Iris pigment epithelial cell (primary cell): ENCODE data around the gene ZBTB18.
"Not testable (repeated sequence)": the region's sequence is repeated elsewhere in the genome, so short reads cannot be mapped to it uniquely, and the experiment has no call there.

ENCODE experiments used
- DNase-seq: peaks from one replicate; pipeline ENCODE4 v3.0.0-alpha.2; 2011; ENCODE audit warnings: low read depth

Gene ZBTB18

DNA sequence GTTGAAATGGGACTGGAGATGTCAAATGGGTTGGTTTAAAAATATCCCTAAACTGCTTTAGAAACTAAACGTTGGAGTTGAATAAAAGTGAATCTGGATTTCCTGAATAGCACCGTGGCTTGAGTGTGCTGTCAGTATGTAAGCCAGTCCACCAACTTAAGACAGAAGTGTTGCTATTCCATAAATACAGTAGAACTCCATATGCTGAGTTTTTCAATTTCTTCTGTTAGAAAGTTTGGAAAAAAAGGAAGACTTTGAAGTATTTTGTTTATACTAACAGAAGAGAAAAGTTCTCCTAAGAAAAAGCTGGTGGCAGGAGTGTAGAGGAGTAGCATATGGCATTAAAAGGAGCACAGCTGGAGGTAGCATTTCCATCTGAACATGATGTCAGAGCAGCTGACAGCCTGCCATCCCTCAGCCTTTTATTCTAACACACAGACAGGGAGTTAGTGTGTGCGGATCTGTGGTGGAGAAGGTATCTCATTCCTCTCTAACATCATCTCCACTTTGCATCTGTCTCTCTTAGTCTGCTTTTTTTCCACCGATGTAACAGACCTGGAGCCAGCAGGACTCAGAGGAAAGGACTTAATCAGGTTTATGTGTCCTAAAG is at the start of gene ZBTB18:
Gene ZBTB18, plus strand, starts transcription at position 449 of the 610 bp plus-strand sequence. Its CDS starts 149 bp downstream, at position 598.
- DNase-seq, result peak; percentile 83

DNA sequence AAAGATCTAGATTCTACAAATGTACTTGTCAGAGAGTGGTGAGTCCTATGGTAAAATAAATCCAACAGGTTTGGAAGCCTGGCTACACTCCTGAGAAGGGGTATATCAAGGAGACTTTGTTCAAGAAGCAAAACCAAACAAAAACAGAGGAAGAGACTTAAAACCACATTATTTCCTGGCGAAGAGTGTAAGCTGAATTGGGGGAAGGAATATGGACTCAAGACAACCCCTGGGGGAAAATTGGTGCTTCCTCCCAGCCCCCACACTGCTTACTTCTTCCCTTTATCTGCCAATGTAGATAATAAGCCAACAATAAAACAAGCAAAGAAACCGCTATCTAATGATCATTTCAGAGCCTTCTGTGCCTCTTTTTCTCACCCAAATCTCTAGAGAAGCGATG is 48.4 kb upstream of the ZBTB18 start:
- DNase-seq, result no peak

DNA sequence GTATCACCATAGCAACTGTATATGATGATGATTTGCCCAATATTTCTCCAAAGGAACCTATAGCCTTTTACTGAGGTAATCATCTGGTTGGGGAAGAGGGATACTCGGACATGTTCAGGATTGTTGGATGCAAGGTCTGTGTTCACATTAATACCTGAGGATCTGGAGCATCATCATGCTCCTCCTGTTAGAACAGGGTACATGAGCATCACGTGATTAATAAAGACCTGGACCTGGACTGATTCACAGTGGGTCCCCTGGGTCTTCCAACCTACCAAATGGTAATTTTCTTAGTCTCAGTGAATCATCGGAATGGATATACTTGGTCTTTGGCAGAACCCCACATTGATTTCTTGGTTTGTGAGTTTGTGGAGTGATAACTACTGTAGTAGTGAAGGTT is 45.6 kb upstream of the ZBTB18 start:
- DNase-seq, result no peak

DNA sequence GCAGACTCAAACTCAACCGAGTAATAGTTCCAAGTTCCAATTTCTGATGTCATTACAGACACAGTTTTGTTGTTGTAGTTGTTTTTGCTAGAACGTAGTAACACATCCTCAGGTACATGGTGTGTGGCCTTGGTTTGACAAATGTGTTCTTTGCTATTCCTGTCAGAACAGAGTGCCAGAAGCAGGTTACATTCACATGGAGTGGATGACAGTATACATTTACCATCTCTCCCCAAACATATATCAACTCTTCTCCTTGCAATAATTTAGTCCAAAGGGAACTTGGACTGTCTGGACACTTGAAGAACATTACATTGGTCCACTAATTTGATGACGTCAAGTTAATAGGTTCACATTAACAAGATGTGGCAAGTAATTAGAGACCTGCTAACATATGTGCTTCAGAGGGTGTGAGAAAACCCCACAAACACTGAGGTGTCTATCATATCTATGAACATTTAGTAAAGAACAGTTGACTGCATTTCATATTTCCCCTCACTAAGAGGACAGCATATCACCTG is 44.6 kb upstream of the ZBTB18 start:
- DNase-seq, result no peak

DNA sequence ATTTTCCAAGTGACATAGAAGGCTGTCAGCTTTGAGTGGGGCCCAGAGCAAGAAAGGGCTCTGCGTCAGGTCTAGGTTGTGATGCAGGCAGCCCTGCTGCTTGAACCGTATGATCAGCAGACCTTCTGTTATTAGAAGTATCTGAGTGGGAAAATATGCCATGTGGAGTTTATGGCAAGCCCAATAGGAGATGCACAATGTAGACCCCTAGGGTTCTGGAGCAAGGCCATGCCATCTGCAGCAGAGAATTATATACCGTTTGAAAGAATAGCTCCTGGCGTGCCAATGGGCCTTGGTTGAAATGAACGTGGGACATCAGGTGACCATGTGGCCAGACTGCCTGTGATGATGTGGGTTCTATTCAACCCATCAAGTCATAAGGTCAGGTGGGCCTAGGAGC is 44.1 kb upstream of the ZBTB18 start:
- no peak for DNase-seq

DNA sequence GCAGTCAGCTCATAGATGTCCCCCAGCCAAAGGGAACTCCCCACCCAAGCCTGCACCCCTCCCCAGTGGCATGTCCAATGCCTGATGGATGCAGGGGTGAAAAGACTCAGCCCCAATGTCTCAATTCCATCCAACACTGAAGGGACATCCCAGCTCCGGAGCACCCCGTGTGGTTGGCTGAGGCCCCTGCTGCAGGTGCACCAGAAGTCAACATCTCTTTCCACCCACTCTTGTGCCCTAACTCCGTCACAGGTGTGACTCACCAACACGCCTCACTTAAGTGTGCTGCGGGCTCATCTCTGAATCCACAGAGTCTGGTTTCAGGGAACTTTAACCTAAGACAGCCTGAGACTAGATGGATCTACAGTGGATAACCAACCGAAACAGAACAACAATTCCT is 40.9 kb upstream of the ZBTB18 start:
- peak; percentile 18 for DNase-seq

DNA sequence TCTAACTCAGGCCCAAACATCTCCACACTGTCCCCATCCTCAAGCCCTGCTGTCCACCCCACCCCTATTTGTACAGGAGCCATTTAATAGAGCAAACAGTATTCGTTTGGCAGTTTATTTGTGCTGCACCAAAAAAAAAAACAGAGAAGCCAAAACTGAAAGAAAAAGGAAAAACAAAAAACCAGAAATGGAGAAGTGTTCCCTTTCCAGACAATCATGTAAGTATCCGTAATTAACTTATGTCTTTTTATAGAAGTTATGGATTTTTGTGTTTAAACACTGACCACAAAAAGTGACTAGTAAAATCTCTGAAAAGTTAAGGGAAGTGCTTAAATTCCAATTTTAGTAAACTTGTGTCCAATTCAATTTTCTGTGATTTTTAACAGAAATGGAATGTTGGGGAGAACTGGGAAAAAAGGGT is 40.4 kb upstream of the ZBTB18 start:
- DNase-seq, result no peak

DNA sequence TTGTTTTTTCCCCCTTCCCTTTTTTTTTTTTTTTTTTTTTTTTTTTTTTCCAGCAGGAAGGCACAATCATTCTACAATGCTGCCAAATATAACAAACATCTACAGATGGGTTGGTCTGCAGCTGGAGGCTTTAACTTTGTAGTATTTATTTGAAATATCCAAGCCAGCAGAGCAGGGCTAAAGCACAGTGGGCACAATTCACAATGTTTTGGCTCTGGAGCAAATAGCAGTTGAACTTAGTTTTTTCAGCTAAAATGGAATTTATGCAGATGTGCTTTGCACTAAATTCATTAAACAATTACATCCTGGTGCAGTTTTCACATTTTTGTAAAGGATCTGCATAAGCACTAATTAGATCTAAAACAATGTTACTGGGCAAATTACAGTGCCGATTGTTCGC is 39.8 kb upstream of the ZBTB18 start:
- DNase-seq, result no peak

DNA sequence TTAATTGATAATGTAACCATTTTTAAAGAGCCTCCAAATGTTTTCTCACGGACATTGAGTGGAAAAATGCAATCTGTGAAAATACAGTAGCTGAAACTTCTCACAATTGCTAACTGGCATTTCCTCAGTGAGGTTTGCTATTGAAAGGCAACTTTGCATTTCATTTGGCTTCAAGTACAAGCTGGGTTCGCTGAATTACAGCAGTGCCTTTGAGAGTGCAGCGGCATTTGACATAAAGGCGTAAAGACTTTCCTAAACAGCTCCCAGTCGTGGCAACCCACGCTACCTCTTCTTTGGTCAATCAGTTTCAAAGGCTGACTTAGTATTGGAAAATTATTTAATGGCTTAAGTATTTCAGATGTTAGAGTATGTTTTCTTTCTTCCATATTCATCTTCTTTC is 39.3 kb upstream of the ZBTB18 start:
- no peak for DNase-seq

DNA sequence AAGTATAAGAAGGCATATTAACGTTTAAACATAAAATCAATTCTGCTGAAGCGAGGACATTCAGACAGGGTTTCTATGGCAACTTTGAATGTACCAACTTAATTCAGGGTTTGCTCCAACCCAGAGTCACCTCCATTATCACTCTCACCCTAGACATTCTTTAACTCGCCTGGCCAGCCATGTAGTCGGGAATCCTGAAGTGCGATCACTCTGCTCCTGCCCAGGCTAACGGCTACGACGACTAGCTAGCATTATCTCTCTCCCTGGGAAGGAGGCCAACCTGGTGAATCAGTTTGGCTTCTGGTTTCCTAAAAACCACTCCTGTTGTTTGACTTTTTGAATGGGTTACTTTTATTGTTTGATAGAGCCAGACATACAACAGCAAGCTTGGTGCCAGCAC is 38.9 kb upstream of the ZBTB18 start:
- DNase-seq, result peak; percentile 84

DNA sequence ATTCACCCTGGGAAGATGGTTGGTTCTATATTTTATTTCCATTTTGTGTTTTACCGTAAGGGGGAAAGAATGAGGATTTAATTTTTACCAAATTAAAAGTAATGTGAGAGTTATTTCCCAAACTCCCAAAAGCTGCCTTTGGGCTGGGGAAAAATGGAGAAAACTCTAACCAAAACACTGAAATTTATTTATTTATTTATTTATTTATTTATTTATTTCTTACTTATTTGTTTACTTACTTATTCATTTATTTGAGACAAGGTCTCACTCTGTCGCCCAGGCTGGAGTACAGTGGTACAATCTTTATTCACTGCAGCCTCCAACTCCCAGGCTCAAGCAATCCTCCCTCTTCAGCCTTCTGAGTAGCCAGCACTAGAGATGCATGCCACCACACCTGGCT is 38.0 kb upstream of the ZBTB18 start:
- no peak for DNase-seq

DNA sequence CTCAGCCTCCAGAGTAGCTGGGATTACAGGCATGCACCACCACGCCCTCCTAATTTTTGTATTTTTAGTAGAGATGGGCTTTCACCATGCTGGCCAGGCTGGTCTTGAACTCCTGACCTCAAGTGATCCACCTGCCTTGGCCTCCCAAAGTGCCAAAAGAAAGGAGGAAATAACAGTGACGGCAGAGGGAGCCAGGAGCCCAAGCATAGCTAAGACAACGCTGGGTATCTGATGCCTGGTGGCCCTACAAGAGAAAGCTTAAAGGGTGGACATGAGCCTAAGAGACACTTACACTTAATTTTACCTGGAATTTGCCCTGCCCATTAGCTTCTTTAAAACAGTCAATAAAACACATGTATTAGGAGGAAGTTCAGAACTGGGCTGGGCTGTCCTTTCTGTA is 36.2 kb upstream of the ZBTB18 start:
- not testable (repeated sequence) for DNase-seq

DNA sequence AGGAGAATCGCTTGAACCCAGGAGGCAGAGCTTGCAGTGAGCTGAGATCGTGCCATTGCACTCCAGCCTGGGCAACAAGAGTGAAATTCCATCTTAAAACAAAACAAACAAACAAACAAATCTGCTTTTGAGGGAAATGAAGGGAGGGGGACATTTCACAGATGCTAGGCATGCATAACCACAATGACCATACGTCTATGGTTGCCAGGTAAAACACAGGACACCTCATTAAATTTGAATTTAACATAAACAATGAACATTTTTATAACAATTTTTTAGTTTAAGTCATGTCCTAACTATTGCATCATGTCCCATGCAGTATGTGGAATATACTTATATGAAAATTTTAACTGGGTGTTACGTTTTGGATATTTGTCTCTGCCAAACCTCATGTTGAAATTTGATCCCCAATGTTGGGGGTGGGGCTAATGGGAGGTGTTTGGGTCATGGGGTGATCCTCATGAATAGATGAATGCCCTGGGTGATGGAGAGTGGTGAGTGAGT is 31.0 kb upstream of the ZBTB18 start:
- peak; percentile 12 for DNase-seq

DNA sequence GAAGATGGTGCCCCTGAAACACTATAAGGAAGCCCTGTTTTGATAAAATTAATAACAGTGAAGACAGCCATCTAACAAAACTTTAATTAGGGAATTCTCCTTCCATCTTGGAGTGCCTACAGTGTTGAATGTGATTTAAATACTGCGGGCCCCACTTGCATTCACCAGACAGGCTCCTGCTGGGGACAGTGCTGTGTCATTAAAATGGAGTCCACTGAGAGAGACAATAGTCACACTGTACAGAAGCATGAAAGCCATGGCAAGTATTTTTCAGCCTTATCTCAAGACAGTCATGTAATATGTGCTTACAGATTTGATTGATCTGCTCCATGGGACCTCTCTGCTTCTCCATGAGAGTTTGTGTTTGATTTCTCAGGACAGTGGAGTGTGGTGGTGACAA is 29.7 kb upstream of the ZBTB18 start:
- DNase-seq, result no peak

DNA sequence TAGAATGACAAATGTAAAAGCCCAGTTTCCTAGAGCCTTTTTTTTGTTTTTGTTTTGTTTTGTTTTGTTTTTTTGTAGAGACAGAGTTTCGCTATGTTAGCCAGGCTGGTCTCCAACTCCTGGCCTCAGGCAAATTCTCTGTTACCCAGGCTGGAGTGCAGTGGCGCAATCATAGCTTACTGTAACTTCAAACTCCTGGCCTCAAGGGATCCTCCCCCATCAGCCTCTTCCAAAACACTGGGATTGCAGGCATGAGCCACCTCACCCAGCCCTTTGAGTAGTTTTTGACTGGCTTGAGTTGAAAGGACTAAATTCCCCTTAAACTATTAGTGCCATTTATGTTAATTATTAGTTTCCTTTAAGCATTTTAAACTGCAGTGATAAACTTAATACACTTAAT is 28.8 kb upstream of the ZBTB18 start:
- DNase-seq, result peak; percentile 58

DNA sequence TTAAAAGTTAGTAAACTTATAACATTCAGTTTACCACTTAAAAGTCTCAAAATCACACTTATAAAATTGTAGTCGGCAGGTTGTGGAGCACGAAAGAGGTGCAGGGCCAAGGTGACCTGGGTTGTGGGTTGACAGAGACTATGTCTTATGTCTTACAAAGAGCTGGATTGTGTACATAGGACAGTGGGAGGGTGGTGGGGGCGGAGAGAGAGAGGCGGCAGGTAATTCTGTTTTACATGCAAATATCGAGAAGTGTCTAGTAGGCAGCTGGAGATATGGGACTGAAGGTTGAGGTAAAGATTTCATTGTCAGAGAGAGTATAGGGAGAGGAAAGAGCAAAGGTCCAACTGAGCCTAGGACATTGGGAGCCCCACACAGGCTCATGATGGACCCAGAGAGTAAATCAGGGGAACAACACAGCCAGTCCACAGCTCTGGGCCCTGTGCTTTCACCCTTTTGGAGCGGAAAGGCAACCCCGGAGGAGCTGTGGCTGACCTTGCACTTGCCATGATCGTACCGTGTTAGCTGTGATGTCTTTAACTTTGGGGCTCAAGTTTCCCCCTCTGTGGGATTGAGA is 28.1 kb upstream of the ZBTB18 start:
- DNase-seq, result no peak

DNA sequence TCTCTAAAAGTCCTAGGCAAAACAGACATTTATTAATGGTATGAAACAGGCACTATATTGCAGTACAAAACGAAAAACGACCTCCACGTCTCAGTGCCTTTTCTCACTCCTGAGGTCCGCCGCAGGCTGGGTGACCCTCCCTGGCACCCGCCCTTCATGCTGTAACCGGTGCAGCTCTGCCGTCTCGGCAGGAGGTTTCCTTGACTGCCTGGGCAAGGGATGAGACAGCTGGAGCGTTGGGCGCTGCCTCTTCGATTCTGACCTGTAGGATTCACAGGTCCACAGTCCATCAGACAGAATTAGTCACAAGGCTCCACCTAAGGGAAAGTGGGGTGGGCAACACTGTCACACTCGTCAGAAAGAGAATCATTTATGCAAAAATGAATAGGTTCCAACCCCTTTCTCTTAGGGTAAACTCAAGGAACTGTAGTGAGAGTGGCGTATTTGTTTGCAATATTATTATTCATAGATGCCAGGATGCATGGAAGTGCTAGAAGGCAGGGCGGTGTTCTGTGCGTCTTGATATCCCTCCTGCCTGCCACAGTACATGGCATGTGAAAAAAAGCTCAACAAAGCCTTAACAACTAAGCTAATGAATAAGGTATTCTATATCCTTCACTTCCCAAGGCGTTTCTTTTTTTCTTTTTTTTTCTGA is 23.5 kb upstream of the ZBTB18 start:
- no peak for DNase-seq

DNA sequence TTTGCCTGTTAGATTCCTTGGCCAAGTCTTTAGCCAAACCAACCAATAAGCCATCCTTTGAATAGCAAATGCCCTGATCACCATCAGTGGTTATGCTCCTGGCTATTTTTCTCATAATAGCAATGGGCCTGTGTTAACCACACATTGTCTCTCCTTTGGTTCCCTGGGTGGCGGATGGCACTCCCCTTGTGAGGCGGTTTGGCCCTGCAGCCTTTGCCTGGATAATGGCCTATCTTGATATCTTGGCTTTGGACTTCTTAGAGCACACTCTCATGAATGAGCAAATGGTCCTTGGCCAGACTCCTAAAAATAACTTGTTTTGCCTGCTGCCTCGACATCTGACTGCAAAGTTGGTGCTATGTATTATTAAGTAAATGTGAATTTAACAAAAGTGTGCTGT is 22.4 kb upstream of the ZBTB18 start:
- DNase-seq, result no peak

DNA sequence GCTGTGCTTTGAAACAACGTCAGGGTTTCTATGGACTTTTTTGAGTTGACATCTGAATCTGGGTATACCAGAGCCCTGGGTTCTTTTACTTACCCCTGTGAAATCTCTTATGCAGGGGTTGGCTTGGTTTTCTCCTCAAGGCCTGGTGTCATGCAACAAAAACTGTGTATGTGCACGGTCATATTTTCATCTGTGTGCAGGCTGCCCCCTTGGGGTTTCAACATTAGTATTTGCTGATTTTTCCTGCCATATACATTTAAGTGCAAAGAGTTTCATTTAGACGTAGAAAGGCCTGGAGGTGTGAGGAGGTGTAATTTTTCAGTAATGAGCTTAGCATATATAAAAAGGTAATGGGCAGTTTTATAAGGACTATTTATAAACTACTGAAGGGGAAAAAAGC is 22.0 kb upstream of the ZBTB18 start:
- peak; percentile 7 for DNase-seq

DNA sequence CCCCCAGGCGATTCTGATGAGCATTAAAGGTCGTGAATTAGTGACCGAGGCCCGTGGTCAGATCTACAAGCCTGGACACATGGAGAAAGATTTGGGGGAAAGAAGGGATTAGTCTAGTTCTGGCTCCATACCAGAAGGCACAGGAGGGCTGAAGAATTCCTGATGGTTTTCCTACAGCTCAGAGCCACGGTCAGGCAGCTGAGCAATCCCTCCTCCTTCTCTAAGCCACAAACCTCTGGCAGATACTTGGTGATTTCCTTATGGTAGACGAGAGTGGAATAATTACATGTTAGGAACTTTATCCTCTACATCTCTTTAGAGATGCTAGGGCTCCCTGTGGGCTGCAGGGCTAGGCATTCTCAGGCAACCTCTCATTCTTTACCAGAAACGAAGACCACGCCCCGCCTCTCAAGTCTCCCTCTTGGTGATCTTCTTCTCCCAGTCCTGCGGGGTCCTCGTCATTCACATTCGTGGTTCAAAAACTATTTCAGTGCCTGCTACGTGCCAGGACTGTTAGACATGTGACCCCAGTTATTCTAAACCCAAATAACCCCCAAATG is 20.5 kb upstream of the ZBTB18 start:
- DNase-seq, result no peak

DNA sequence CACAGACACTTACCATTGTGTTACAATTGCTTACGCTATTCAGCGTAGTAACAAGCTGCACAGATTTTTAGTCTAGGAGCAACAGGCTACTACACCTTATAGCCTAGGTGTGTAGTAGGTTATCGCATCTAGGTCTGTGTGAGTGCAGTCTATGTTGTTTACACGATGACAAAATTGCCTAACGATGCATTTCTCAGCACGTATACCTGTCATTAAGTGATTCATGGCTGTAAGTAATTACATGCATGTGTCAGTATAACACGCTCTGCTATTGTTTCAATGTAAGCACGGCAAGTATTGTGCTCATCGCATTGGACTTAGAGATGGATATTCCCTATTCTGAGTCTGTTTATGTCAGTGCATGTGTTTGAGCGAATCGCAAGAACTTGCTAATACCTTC is 15.7 kb upstream of the ZBTB18 start:
- DNase-seq, result no peak

DNA sequence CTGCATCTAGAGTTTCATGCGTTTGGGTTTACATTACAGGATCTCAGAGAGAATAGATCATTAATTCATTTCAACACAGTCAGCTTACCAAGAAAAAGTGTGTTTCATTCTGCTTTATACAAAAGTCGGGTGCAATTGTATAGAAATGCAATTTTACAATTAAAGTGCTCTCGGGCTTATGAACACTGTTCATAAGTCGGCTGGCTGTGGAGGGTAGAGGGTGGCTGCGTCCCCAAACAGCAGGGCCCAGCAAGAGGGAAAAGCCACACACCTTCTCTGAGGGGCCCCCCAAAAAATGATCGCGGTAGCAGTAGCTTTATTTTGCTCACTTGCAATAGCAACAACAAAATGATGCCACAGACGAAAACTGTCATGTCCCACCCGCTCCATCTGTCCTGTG is 13.8 kb upstream of the ZBTB18 start:
- DNase-seq, result no peak
